HUES64 (cell line): ENCODE data around the gene ERC2.
A peak's percentile ranks its signal among the peaks of the same experiment; 100 is the strongest.

Source experiments
- H3K27ac ChIP-seq: 2 replicates; pipeline ENCODE4 v1.7.0; 2013; ENCODE audit warnings: low read depth, low read length, inconsistent platforms
- H3K27me3 ChIP-seq: 2 replicates; pipeline ENCODE4 v1.6.1; 2013; ENCODE audit warnings: mild to moderate bottlenecking, low read length; ENCODE audit not compliant: insufficient read depth
- H3K36me3 ChIP-seq: 2 replicates; pipeline ENCODE4 v1.6.1; 2013; ENCODE audit warnings: mild to moderate bottlenecking, low read length; ENCODE audit not compliant: insufficient read depth
- H3K4me1 ChIP-seq: 2 replicates; pipeline ENCODE4 v1.6.1; 2013; ENCODE audit warnings: mild to moderate bottlenecking, low read length, moderate library complexity; ENCODE audit not compliant: insufficient read depth
- H3K4me3 ChIP-seq: 2 replicates; pipeline ENCODE4 v1.5.1; 2013; ENCODE audit warnings: mild to moderate bottlenecking, low read length, moderate library complexity
- H3K9ac ChIP-seq: 2 replicates; pipeline ENCODE4 v1.6.1; 2013; ENCODE audit warnings: mild to moderate bottlenecking, low read depth, low read length
- H3K9me3 ChIP-seq: 2 replicates; pipeline ENCODE4 v1.6.1; 2013; ENCODE audit warnings: low read depth, low read length; ENCODE audit not compliant: insufficient read depth
- WGBS: fragments of 150-250, 120-280 bp; methylation state at CpG from one replicate; pipeline ENCODE4 v1.1.7; 2013; ENCODE audit warnings: missing lambda C conversion rate; 5-methylcytosine and 5-hydroxymethylcytosine counted together

Gene ERC2

GRCh38 chr3:55534876-55535275, 933.4 kb downstream of the ERC2 start:
- WGBS = 90% methylated on average over 2 of the region's 2 CpGs
- peaks cover 26% of the 10 kb centered on the region for H3K4me1 ChIP-seq
- H3K27me3 ChIP-seq = no peaks in the 10 kb centered on the region
- H3K9me3 ChIP-seq = no peaks in the 10 kb centered on the region
- H3K27ac ChIP-seq = no peak overlapping the region
- H3K9ac ChIP-seq = no peak overlapping the region
- no peak overlapping the region for H3K4me3 ChIP-seq
- H3K36me3 ChIP-seq = no peaks in the 10 kb centered on the region

GRCh38 chr3:55532806-55533205, 935.5 kb downstream of the ERC2 start:
- no peaks in the 10 kb centered on the region for H3K9me3 ChIP-seq
- H3K27ac ChIP-seq = no peak overlapping the region
- H3K9ac ChIP-seq = no peak overlapping the region
- H3K36me3 ChIP-seq = no peaks in the 10 kb centered on the region
- whole genome bisulfite sequencing = 83% methylated on average over 3 of the region's 3 CpGs
- no peaks in the 10 kb centered on the region for H3K27me3 ChIP-seq
- H3K4me3 ChIP-seq = no peak overlapping the region
- peaks cover 13% of the 10 kb centered on the region for H3K4me1 ChIP-seq

DNA sequence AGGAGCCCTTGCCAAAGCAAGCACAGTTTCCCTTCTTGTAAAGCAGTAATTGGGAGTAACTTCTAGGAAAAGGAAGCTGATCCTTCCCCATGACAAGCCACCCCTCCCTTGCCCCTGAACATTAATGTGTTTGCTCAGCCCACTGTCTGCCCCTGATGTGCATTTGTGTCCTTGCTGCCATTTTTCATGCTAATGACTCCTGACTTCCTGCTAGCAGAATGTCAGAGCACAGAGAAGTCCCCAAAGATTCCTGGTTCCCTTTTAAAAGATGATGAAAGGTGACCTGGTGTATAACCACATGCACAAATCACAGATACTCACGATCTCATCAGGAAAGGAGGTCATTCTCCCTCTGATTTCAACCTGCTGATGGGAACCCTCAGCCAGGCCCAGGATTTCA, 936.9 kb downstream of the ERC2 start:
- 73% methylated on average over 1 of the region's 1 CpG for WGBS
- Histone ChIP-seq H3K9me3 (no peaks in the 10 kb centered on the region), H3K27me3 (no peaks in the 10 kb centered on the region), H3K27ac (no peak overlapping the region), H3K4me1 (peaks cover 11% of the 10 kb centered on the region), H3K9ac (no peak overlapping the region), H3K36me3 (no peaks in the 10 kb centered on the region), H3K4me3 (no peak overlapping the region)

DNA sequence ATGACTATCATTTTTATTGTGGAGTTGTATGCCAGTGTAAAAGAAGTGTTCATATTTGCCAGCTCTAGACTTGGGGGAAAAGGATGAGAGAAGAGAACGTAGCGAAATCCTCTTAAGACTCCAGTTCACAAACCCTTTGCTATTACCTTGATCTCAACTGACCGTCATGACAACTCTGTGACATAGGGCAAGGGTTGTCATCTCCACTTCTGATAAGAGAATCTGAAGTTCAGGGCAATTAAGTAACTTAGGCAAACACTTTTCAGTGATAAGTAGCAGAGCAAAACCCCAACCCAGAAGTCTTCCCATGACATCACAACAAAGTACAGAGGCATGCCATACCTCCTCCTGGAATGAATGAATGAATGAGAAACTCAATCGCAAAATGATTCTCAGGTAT, 940.9 kb downstream of the ERC2 start:
- no peak overlapping the region for H3K27ac ChIP-seq
- peaks cover 18% of the 10 kb centered on the region for H3K4me1 ChIP-seq
- no peaks in the 10 kb centered on the region for H3K36me3 ChIP-seq
- 98% methylated on average over 4 of the region's 4 CpGs for WGBS
- H3K27me3 ChIP-seq = no peaks in the 10 kb centered on the region
- no peaks in the 10 kb centered on the region for H3K9me3 ChIP-seq
- H3K9ac ChIP-seq = no peak overlapping the region
- no peak overlapping the region for H3K4me3 ChIP-seq

DNA sequence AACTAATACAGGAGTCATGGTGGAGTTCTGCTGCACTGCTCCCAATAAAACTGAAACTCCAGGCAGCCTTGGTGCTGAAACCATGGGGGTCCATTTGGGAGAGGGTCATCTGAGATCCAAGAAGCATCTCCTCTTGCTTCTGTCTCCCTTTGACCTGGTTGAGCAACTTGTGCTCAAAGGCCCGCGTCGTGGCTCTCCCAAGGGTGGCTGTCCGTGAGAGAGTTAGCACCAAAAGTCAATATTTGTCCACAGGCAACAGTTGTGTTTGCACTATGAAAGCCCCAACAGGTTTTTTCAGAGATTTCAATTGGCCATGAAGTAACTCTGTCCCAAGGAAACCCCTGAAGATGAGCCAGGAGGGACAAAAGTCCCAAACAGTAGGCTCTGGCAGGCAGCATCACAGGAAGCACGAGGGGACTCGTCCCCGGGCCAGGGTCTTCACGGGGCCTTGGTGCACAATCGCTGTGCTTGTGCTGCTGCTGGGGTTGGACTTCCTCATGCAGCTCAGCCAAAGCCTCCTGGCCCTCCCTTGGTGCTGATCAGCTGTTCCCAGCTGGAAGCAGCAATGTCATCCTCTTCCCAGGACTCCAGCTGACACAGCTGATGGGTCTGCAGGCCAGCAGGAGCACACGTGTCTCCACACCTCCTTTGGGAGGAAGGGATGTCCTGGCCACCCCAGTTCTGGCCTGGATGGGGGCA, 941.8 kb downstream of the ERC2 start:
- H3K27me3 ChIP-seq = no peaks in the 10 kb centered on the region
- no peaks in the 10 kb centered on the region for H3K9me3 ChIP-seq
- no peak overlapping the region for H3K9ac ChIP-seq
- H3K4me1 ChIP-seq = peaks cover 22% of the 10 kb centered on the region
- H3K27ac ChIP-seq = no peak overlapping the region
- no peak overlapping the region for H3K4me3 ChIP-seq
- no peaks in the 10 kb centered on the region for H3K36me3 ChIP-seq
- 92% methylated on average over 10 of the region's 10 CpGs for WGBS

DNA sequence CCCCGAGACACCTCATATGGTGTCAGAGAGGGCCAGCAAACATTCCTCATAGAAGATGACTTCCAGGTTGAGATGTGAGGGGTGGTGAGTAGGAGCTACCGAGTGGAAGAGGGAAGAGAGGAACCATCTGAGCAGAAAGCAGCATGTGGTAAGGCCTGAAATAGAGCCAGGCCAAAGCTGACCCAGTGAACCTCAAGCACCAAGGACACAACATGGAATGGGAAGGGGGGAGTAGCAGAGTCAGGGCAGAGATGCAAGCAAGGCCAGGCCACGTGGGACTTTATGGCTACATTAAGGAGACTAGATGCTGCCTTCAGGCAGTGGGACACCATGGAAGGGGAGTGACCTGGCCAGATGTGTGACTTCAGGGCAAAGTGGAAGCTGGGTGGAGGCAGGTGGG, 942.8 kb downstream of the ERC2 start:
- Histone ChIP-seq H3K27ac (no peak overlapping the region), H3K36me3 (no peaks in the 10 kb centered on the region), H3K4me1 (peaks cover 26% of the 10 kb centered on the region), H3K27me3 (no peaks in the 10 kb centered on the region), H3K9me3 (no peaks in the 10 kb centered on the region), H3K4me3 (no peak overlapping the region), H3K9ac (no peak overlapping the region)
- WGBS = 91% methylated on average over 3 of the region's 3 CpGs

DNA sequence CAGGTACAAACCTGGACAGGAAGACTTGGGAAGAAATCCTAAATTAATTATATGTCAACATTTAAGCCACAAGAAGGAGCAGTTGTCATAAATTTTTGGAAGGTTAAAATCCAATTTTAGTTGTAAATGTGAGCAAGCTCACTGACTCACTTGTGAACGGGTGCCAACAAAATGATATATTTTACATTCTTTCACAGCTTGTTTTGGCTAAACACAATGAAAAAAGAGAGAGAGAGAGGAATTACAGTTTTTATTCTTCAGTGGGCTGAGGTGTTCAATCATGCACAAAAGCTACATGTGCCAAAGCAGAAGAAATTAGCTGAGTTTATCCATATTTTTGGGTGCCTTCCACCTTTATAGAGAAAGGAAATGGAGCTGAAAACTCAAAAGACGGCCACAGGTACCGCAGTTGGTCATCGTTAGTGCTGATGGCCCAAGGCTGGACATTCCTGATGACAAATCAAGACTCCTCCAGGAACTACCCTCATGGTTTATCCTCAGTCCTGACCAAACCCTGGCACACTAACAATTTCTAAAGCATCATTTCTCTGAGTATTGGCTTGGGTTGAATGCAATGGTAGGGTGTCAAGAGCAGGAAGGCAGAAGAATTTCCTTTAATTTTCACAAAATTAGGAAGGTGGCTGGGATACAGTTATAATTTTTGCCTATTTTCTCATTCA, 943.6 kb downstream of the ERC2 start:
- Histone ChIP-seq H3K36me3 (no peaks in the 10 kb centered on the region), H3K9ac (no peak overlapping the region), H3K27ac (no peak overlapping the region), H3K4me1 (peaks cover 27% of the 10 kb centered on the region), H3K27me3 (no peaks in the 10 kb centered on the region), H3K9me3 (no peaks in the 10 kb centered on the region), H3K4me3 (no peak overlapping the region)
- WGBS = 93% methylated on average over 4 of the region's 4 CpGs

- no peak overlapping the region for H3K27ac ChIP-seq
- peaks cover 31% of the 10 kb centered on the region for H3K4me1 ChIP-seq
- no peaks in the 10 kb centered on the region for H3K36me3 ChIP-seq
- 98% methylated on average over 2 of the region's 2 CpGs for WGBS
- no peak overlapping the region for H3K4me3 ChIP-seq
- no peaks in the 10 kb centered on the region for H3K27me3 ChIP-seq
- no peak overlapping the region for H3K9ac ChIP-seq
- no peaks in the 10 kb centered on the region for H3K9me3 ChIP-seq
Measured at GRCh38 chr3:55523471-55523870, 944.8 kb downstream of the ERC2 start.

DNA sequence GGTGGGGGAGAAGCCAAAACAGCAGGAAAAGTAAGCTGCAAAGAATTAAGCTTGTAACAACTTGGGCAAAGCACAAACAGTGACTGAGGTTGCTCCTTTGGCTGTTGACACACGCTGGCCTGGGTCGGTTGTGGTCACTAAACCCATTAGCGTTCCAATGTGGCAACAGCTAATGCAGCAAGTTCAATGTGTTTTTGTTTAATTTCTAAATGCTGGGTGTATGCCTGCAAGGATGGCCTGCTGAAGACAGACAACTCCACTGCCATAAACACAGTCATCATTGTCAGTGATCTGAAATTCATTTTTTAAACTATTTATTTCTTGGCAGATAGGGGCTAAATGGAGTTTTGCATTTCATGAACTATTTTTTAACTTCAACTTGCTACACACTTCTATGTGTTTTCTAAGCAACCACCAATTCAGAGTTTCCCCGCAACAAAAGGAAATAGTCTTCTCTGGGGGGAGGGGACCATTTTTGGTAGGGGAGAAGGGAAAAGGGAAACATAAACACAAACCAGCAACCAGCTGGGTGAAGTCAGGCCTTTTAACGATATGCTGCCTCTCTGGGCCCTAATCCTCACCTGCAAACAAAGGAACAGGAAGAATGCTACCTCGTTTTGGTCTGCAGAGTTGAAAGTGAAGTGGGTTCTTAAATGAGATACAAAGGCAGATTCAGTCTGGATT, 946.4 kb downstream of the ERC2 start:
- Histone ChIP-seq H3K4me3 (no peak overlapping the region), H3K36me3 (no peaks in the 10 kb centered on the region), H3K9ac (peak overlapping the region; percentile 7; the same call in 1 of the 2 replicates), H3K9me3 (no peaks in the 10 kb centered on the region), H3K27ac (peak overlapping the region; percentile 46; the same call in 1 of the 2 replicates), H3K27me3 (no peaks in the 10 kb centered on the region), H3K4me1 (peaks cover 31% of the 10 kb centered on the region)
- 38% methylated on average over 5 of the region's 6 CpGs for WGBS

- Histone ChIP-seq H3K4me1 (peaks cover 32% of the 10 kb centered on the region), H3K27ac (peak overlapping the region; percentile 46; the same call in 1 of the 2 replicates), H3K36me3 (no peaks in the 10 kb centered on the region), H3K9ac (no peak overlapping the region), H3K27me3 (no peaks in the 10 kb centered on the region), H3K9me3 (no peaks in the 10 kb centered on the region), H3K4me3 (no peak overlapping the region)
- 60% methylated on average over 9 of the region's 9 CpGs for WGBS
Measured at GRCh38 chr3:55521064-55521737, 947.1 kb downstream of the ERC2 start.

- no peak overlapping the region for H3K27ac ChIP-seq
- no peak overlapping the region for H3K9ac ChIP-seq
Measured at GRCh38 chr3:55519019-55519418, 949.2 kb downstream of the ERC2 start.

More at GRCh38 chr3:55519019-55519418, 949.2 kb downstream of the ERC2 start:
- H3K36me3 ChIP-seq = no peaks in the 10 kb centered on the region
- peaks cover 33% of the 10 kb centered on the region for H3K4me1 ChIP-seq
- 82% methylated on average over 3 of the region's 3 CpGs for WGBS
- H3K27me3 ChIP-seq = no peaks in the 10 kb centered on the region
- H3K9me3 ChIP-seq = no peaks in the 10 kb centered on the region
- H3K4me3 ChIP-seq = no peak overlapping the region
